A549 (cell line): ENCODE measurements around the gene WWP2. TPM values are rescaled to one million over a fixed set of nuclear protein-coding genes. Genes with fewer than 3 reads are reported as not detected.
"Not testable (repeated sequence)": the region's sequence is repeated elsewhere in the genome, so short reads cannot be mapped to it uniquely, and the experiment has no call there.

Experiments
- ATAC-seq, 2 experiments: fragments of 200-7000 bp in 1 of 2; fragments of >200 bp in 1 of 2; cut with Nextera tagmentation in 1 of 2; cut with Tn5 transposase in 1 of 2; 3 replicates each; pipeline versions ENCODE4 v1.8.0 to v1.9.1; 2018 to 2020; ENCODE audit warnings: mild to moderate bottlenecking in 1 of 2, moderate library complexity in 1 of 2
- CTCF ChIA-PET: fragments of 300-600 bp; sonication (Branson Sonifier 250); formaldehyde crosslinking; extraction: SDS; loops from one replicate; lab custom pipeline; 2021; ENCODE audit warnings: antibody characterized with exemption, inconsistent platforms; lab: Yijun Ruan, JAX
- POLR2A ChIA-PET: fragments of 350-600 bp; formaldehyde crosslinking; extraction: SDS; loops from one replicate; lab custom pipeline; 2021; ENCODE audit warnings: antibody characterized with exemption, inconsistent platforms; lab: Yijun Ruan, JAX
- DNase-seq, 2 experiments: peaks; one replicate each; pipeline versions ENCODE4 v3.0.0 to v3.0.0-alpha.2; 2011 to 2016; ENCODE audit warnings: low read depth in 1 of 2, low spot score in 1 of 2
- FAIRE-seq: peaks from 2 replicates; lab custom pipeline; 2011; peaks lifted over from hg19 to GRCh38; lab: Jason Lieb, UNC
- H3K27ac ChIP-seq, 2 experiments: fragments of >200 bp; sonication (Bioruptor Twin); formaldehyde crosslinking; 3 replicates each; pipeline ENCODE4 v1.5.1; 2016 to 2017
- H3K4me1 ChIP-seq: fragments of >200 bp; sonication (Bioruptor Twin); formaldehyde crosslinking; 3 replicates; pipeline ENCODE4 v1.6.1; 2016
- H3K4me2 ChIP-seq: fragments of >200 bp; sonication (Bioruptor Twin); formaldehyde crosslinking; 3 replicates; pipeline ENCODE4 v1.6.1; 2016
- H3K4me3 ChIP-seq: fragments of >200 bp; sonication (Bioruptor Twin); formaldehyde crosslinking; 3 replicates; pipeline ENCODE4 v1.5.1; 2016
- H3K9me3 ChIP-seq: fragments of >200 bp; sonication (Bioruptor Twin); formaldehyde crosslinking; 3 replicates; pipeline ENCODE4 v1.6.1; 2016
- BCL3 ChIP-seq: fragments of >200 bp; sonication (Bioruptor Twin); formaldehyde crosslinking; IDR thresholded peaks from 3 replicates; pipeline ENCODE4 v1.6.1; 2016
- BHLHE40 ChIP-seq: IDR thresholded peaks from 2 replicates; pipeline ENCODE4 v1.6.1; 2012; ENCODE audit warnings: low read depth, low read length, inconsistent platforms
- CEBPB ChIP-seq, 2 experiments: fragments of >200 bp in 1 of 2; sonication (Bioruptor Twin) in 1 of 2; formaldehyde crosslinking in 1 of 2; IDR thresholded peaks; 2 replicates each; pipeline ENCODE4 v1.6.1; 2012 to 2016
- CHD4 ChIP-seq: fragments of 200-600 bp; sonication (generic); IDR thresholded peaks from 2 replicates; pipeline ENCODE4 v1.6.1; 2016; ENCODE audit warnings: antibody characterized with exemption, mild to moderate bottlenecking, borderline replicate concordance
- FOXS1 ChIP-seq: fragments of 250-450 bp; sonication (Bioruptor Pico); IDR thresholded peaks from 2 replicates; pipeline ENCODE4 v1.5.0; 2020; ENCODE audit warnings: mild to moderate bottlenecking, moderate library complexity
- HEYL ChIP-seq: fragments of 250-450 bp; sonication (Bioruptor Pico); IDR thresholded peaks from 2 replicates; pipeline ENCODE4 v1.8.0; 2021; ENCODE audit warnings: mild to moderate bottlenecking, moderate library complexity
- HOXB5 ChIP-seq: fragments of 250-450 bp; sonication (Bioruptor Pico); IDR thresholded peaks from 2 replicates; pipeline ENCODE4 v1.5.0; 2020; ENCODE audit warnings: mild to moderate bottlenecking, moderate library complexity
- JUNB ChIP-seq: fragments of >200 bp; sonication (Bioruptor Twin); formaldehyde crosslinking; IDR thresholded peaks from 2 replicates; pipeline ENCODE4 v1.6.1; 2016
- MAFK ChIP-seq: fragments of 450-650 bp; IDR thresholded peaks from 2 replicates; pipeline ENCODE4 v1.6.1; 2014; ENCODE audit not compliant: partially characterized antibody
- NFE2L2 ChIP-seq: fragments of 150-350 bp; conservative IDR thresholded peaks from 2 replicates; pipeline ENCODE4 v1.6.1; 2014; ENCODE audit warnings: low read length
- PBX3 ChIP-seq: IDR thresholded peaks from 2 replicates; pipeline ENCODE4 v1.6.1; 2012
- PHF8 ChIP-seq: fragments of 200-600 bp; sonication (generic); IDR thresholded peaks from 2 replicates; pipeline ENCODE4 v1.6.1; 2016; ENCODE audit warnings: low read depth, mild to moderate bottlenecking, antibody characterized with exemption, moderate library complexity, borderline replicate concordance
- POLR2A ChIP-seq: IDR thresholded peaks from 2 replicates; pipeline ENCODE4 v1.6.1; 2012; ENCODE audit warnings: mild to moderate bottlenecking, low read length
- SMC3 ChIP-seq: fragments of >200 bp; sonication (Bioruptor Twin); formaldehyde crosslinking; IDR thresholded peaks from 3 replicates; pipeline ENCODE4 v1.6.1; 2018; ENCODE audit warnings: inconsistent platforms
- SREBF2 ChIP-seq: fragments of 450-650 bp; IDR thresholded peaks from 2 replicates; pipeline ENCODE4 v1.6.1; 2014; ENCODE audit warnings: mild to moderate bottlenecking, moderate library complexity
- TFCP2L1 ChIP-seq: fragments of 250-450 bp; sonication (Bioruptor Pico); IDR thresholded peaks from 2 replicates; pipeline ENCODE4 v1.5.0; 2021; ENCODE audit warnings: mild to moderate bottlenecking
- TP53 ChIP-seq: fragments of 250-450 bp; sonication (Bioruptor Pico); IDR thresholded peaks from 2 replicates; pipeline ENCODE4 v1.5.0; 2021; ENCODE audit warnings: mild to moderate bottlenecking, moderate library complexity
- USF2 ChIP-seq: fragments of 450-650 bp; IDR thresholded peaks from 2 replicates; pipeline ENCODE4 v1.6.1; 2014; ENCODE audit warnings: antibody characterized with exemption
- ZFP36 ChIP-seq: fragments of 450-650 bp; IDR thresholded peaks from 2 replicates; pipeline ENCODE4 v1.6.1; 2014; ENCODE audit warnings: borderline replicate concordance; ENCODE audit not compliant: partially characterized antibody
- ZSCAN20 ChIP-seq: fragments of 250-450 bp; sonication (Bioruptor Pico); IDR thresholded peaks from 2 replicates; pipeline ENCODE4 v1.8.0; 2022; ENCODE audit warnings: mild to moderate bottlenecking, moderate library complexity
- WGBS: methylation state at CpG from one replicate; pipeline ENCODE4 v1.1.6; 2017; ENCODE audit errors: missing lambda C conversion rate; 5-methylcytosine and 5-hydroxymethylcytosine counted together
- polyA plus RNA-seq, 4 experiments: library from polyadenylated mRNA; depleted of rRNA in 3 of 4; stranded (reverse); fragments of >200 nt; fragmentation: RNase III in 1 of 4; extraction: RNeasy Plus Mini Kit Qiagen cat#74134 plus additional on column Dnase treatment in 1 of 4; gene quantifications; 2 replicates in 3 of 4; 3 replicates in 1 of 4; pipeline ENCODE4 v1.2.3, GENCODE V29; 2011 to 2017
- TF ChIP-seq, protein P1 (sequence below): fragments of 150-350 bp; IDR thresholded peaks from 2 replicates; pipeline ENCODE4 v1.6.1; 2014; ENCODE audit warnings: low read depth, mild to moderate bottlenecking, low read length

WWP2 gene
- polyA plus RNA-seq, 2 of the 4 experiments (the other 2 are of a cell fraction): 16.1 to 16.2 TPM

DNA sequence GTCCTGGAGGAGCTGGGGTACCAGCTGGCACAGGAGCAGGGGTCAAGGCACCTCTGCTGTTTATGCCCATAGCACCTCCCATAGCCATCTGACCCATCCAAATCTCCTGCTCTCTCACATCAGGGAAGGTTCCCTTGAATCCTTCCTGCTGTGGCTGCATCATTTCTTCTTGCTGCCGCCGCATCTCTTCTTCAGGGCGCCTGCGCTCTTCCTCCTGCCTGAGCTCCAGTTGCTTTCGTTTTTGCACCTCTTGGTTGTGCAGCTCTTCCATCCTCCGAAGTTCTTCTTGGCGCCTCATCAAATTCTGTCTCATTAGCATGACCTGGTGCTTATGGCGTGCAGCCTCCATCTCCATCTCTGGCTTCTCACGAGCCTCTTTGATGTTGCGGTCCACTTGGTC is 5.4 kb upstream of the WWP2 start:
- H3K4me1 ChIP-seq: peaks cover 20% of the 10 kb centered on the region; the same call in 2 of the 3 replicates

DNA sequence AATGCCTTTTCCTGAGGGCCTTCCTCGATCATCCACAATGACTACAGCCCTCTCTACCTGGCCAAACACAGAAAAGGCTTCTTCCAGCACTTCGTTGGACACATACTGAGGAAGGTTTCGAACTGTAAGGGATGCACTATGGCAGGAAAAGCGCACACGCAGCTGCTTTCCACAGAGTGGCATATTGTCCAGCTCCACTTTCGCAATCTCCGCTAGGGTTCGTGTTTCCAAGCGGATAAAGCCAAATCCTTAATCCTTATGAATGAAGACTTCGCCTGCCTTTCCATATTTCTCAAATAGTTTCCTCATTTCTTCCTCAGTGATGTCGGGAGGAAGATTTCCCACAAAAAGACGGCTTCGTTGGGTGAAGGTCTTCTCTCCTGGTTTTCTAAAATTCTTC is 4.8 kb upstream of the WWP2 start:
- peak; percentile 10 for TF ChIP-seq MAFK
- TF ChIP-seq CEBPB (IDR thresholded peaks at IDR 0.05): peak in 1 of 2 experiments; percentile 36; a peak in 1 of 4 replicates
- DNase-seq, H3K27ac ChIP-seq, POLR2A ChIA-PET, H3K9me3 ChIP-seq, FAIRE-seq, H3K4me2 ChIP-seq, ATAC-seq, H3K4me3 ChIP-seq: not testable (repeated sequence)
- 83% methylated on average over 13 of the region's 13 CpGs for WGBS
- CTCF ChIA-PET: interaction anchor here (1.5 to 7.8 kb wide), 5 partner anchors 18 to 360 kb away, joined by 5 to 160 read pairs (median 58); partner anchors contain the start of gene NQO1
- H3K4me1 ChIP-seq: peaks cover 19% of the 10 kb centered on the region; the same call in 2 of the 3 replicates

More for the DNA sequence above, 5.4 kb upstream of the WWP2 start:
- ChIA-PET CTCF (interaction anchor here (0.8 to 7.8 kb wide), 6 partner anchors 18 to 360 kb away, joined by 4 to 160 read pairs (median 40); partner anchors contain the start of gene NQO1), POLR2A (no interaction called here)
- Histone ChIP-seq H3K9me3 (no peaks in the 10 kb centered on the region), H3K27ac (no peak overlapping the region), H3K4me2 (no peak overlapping the region), H3K4me3 (no peak overlapping the region)
- no peak for FAIRE-seq
- DNase-seq: no peak
- ATAC-seq: no peak
- TF ChIP-seq SREBF2: no peak
- TF ChIP-seq ZFP36: no peak
- TF ChIP-seq, protein P1, sequence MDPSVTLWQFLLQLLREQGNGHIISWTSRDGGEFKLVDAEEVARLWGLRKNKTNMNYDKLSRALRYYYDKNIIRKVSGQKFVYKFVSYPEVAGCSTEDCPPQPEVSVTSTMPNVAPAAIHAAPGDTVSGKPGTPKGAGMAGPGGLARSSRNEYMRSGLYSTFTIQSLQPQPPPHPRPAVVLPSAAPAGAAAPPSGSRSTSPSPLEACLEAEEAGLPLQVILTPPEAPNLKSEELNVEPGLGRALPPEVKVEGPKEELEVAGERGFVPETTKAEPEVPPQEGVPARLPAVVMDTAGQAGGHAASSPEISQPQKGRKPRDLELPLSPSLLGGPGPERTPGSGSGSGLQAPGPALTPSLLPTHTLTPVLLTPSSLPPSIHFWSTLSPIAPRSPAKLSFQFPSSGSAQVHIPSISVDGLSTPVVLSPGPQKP: no peak
- no peak for TF ChIP-seq JUNB
- no peak for TF ChIP-seq BCL3
- TF ChIP-seq ZSCAN20 (CRISPR knock-in tag): no peak
- TF ChIP-seq HEYL (CRISPR knock-in tag): no peak
- TF ChIP-seq HOXB5 (CRISPR knock-in tag): no peak
- TF ChIP-seq BHLHE40: no peak
- TF ChIP-seq TFCP2L1 (CRISPR knock-in tag): no peak
- no peak for TF ChIP-seq SMC3
- no peak for TF ChIP-seq NFE2L2
- TF ChIP-seq USF2: no peak
- no peak for TF ChIP-seq POLR2A
- no peak for TF ChIP-seq TP53 (CRISPR knock-in tag)
- no peak for TF ChIP-seq PHF8
- TF ChIP-seq FOXS1 (CRISPR knock-in tag): no peak
- TF ChIP-seq CHD4: no peak
- no peak for TF ChIP-seq PBX3
- 86% methylated on average over 10 of the region's 10 CpGs for WGBS
